MG63 (cell line): Measurements from ENCODE around the gene THRB. TPM values are rescaled to one million over a fixed set of nuclear protein-coding genes. Genes with fewer than 3 reads are reported as not detected.

Experiments
- DNase-seq: peaks from one replicate; pipeline ENCODE4 v3.0.0-alpha.2; 2020
- H3K27me3 ChIP-seq: fragments of 250-450 bp; sonication (Bioruptor Pico); 2 replicates; pipeline ENCODE4 v1.5.1; 2020; ENCODE audit warnings: mild to moderate bottlenecking, moderate library complexity
- H3K36me3 ChIP-seq: fragments of 250-450 bp; sonication (Bioruptor Pico); 2 replicates; pipeline ENCODE4 v1.5.1; 2020; ENCODE audit warnings: mild to moderate bottlenecking, moderate library complexity
- H3K4me3 ChIP-seq: fragments of 250-450 bp; sonication (Bioruptor Pico); 2 replicates; pipeline ENCODE4 v1.5.1; 2020; ENCODE audit warnings: mild to moderate bottlenecking, moderate library complexity
- H3K9me3 ChIP-seq: fragments of 250-450 bp; sonication (Bioruptor Pico); 2 replicates; pipeline ENCODE4 v1.5.1; 2020; ENCODE audit warnings: mild to moderate bottlenecking, moderate library complexity
- total RNA-seq: library from RNA; depleted of rRNA; stranded (reverse); fragments of >200 nt; shearing (Covaris generic); gene quantifications from 2 replicates; pipeline ENCODE4 v1.2.3, GENCODE V29; 2014; ENCODE audit warnings: low replicate concordance

THRB gene
- total RNA-seq, 1 experiment from 2014 or later = not detected

- Histone ChIP-seq H3K27me3 (no peaks in the 10 kb centered on the region), H3K36me3 (no peaks in the 10 kb centered on the region), H3K4me3 (no peak overlapping the region), H3K9me3 (no peaks in the 10 kb centered on the region)
- DNase-seq = no peak
Measured at GRCh38 chr3:24305795-24306467, 188.7 kb downstream of the THRB start.

GRCh38 chr3:24303057-24303754 lies 191.4 kb downstream of the THRB start:
- H3K9me3 ChIP-seq = no peaks in the 10 kb centered on the region
- H3K4me3 ChIP-seq = no peak overlapping the region
- no peaks in the 10 kb centered on the region for H3K27me3 ChIP-seq
- H3K36me3 ChIP-seq = no peaks in the 10 kb centered on the region
- DNase-seq = no peak

GRCh38 chr3:24302396-24302795 lies 192.3 kb downstream of the THRB start:
- Histone ChIP-seq H3K9me3 (no peaks in the 10 kb centered on the region), H3K4me3 (no peak overlapping the region), H3K27me3 (no peaks in the 10 kb centered on the region), H3K36me3 (no peaks in the 10 kb centered on the region)
- no peak for DNase-seq

- Histone ChIP-seq H3K4me3 (no peak overlapping the region), H3K36me3 (no peaks in the 10 kb centered on the region), H3K9me3 (no peaks in the 10 kb centered on the region), H3K27me3 (no peaks in the 10 kb centered on the region)
- no peak for DNase-seq
Measured at GRCh38 chr3:24300949-24301348, 193.7 kb downstream of the THRB start.

- H3K4me3 ChIP-seq = no peak overlapping the region
- no peaks in the 10 kb centered on the region for H3K36me3 ChIP-seq
Measured at GRCh38 chr3:24299806-24300626, 194.6 kb downstream of the THRB start.

GRCh38 chr3:24299246-24299805 lies 195.3 kb downstream of the THRB start:
- no peaks in the 10 kb centered on the region for H3K27me3 ChIP-seq
- no peak for DNase-seq
- H3K9me3 ChIP-seq = no peaks in the 10 kb centered on the region
- H3K4me3 ChIP-seq = no peak overlapping the region
- H3K36me3 ChIP-seq = no peaks in the 10 kb centered on the region

More at GRCh38 chr3:24299806-24300626, 194.6 kb downstream of the THRB start:
- no peaks in the 10 kb centered on the region for H3K27me3 ChIP-seq
- H3K9me3 ChIP-seq = no peaks in the 10 kb centered on the region
- no peak for DNase-seq

GRCh38 chr3:24296441-24297205 lies 198.0 kb downstream of the THRB start:
- DNase-seq = peak; percentile 45
- no peak overlapping the region for H3K4me3 ChIP-seq
- H3K27me3 ChIP-seq = no peaks in the 10 kb centered on the region
- H3K36me3 ChIP-seq = no peaks in the 10 kb centered on the region
- H3K9me3 ChIP-seq = no peaks in the 10 kb centered on the region

- DNase-seq = no peak
- H3K36me3 ChIP-seq = no peaks in the 10 kb centered on the region
Measured at GRCh38 chr3:24294150-24294549, 200.5 kb downstream of the THRB start.

GRCh38 chr3:24291646-24292045 lies 203.0 kb downstream of the THRB start:
- no peak for DNase-seq
- no peaks in the 10 kb centered on the region for H3K9me3 ChIP-seq

More at GRCh38 chr3:24294150-24294549, 200.5 kb downstream of the THRB start:
- no peaks in the 10 kb centered on the region for H3K9me3 ChIP-seq
- no peak overlapping the region for H3K4me3 ChIP-seq
- H3K27me3 ChIP-seq = no peaks in the 10 kb centered on the region

GRCh38 chr3:24290596-24290995 lies 204.1 kb downstream of the THRB start:
- Histone ChIP-seq H3K27me3 (no peaks in the 10 kb centered on the region), H3K4me3 (no peak overlapping the region), H3K9me3 (no peaks in the 10 kb centered on the region), H3K36me3 (no peaks in the 10 kb centered on the region)
- DNase-seq = no peak

More at GRCh38 chr3:24291646-24292045, 203.0 kb downstream of the THRB start:
- no peak overlapping the region for H3K4me3 ChIP-seq
- no peaks in the 10 kb centered on the region for H3K36me3 ChIP-seq
- H3K27me3 ChIP-seq = no peaks in the 10 kb centered on the region

- Histone ChIP-seq H3K9me3 (no peaks in the 10 kb centered on the region), H3K4me3 (no peak overlapping the region), H3K27me3 (no peaks in the 10 kb centered on the region), H3K36me3 (no peaks in the 10 kb centered on the region)
- peak; percentile 73 for DNase-seq
Measured at GRCh38 chr3:24288496-24289236, 206.0 kb downstream of the THRB start.

GRCh38 chr3:24287755-24288450 lies 206.7 kb downstream of the THRB start:
- Histone ChIP-seq H3K9me3 (no peaks in the 10 kb centered on the region), H3K27me3 (no peaks in the 10 kb centered on the region), H3K4me3 (no peak overlapping the region), H3K36me3 (no peaks in the 10 kb centered on the region)
- peak; percentile 45 for DNase-seq

- Histone ChIP-seq H3K27me3 (no peaks in the 10 kb centered on the region), H3K4me3 (no peak overlapping the region), H3K9me3 (no peaks in the 10 kb centered on the region), H3K36me3 (no peaks in the 10 kb centered on the region)
- DNase-seq = no peak
Measured at GRCh38 chr3:24286405-24286804, 208.2 kb downstream of the THRB start.

- Histone ChIP-seq H3K27me3 (no peaks in the 10 kb centered on the region), H3K36me3 (no peaks in the 10 kb centered on the region), H3K9me3 (no peaks in the 10 kb centered on the region), H3K4me3 (no peak overlapping the region)
- no peak for DNase-seq
Measured at GRCh38 chr3:24278543-24278942, 216.1 kb downstream of the THRB start.

GRCh38 chr3:24273491-24273890 lies 221.2 kb downstream of the THRB start:
- Histone ChIP-seq H3K36me3 (no peaks in the 10 kb centered on the region), H3K9me3 (no peaks in the 10 kb centered on the region), H3K27me3 (no peaks in the 10 kb centered on the region), H3K4me3 (no peak overlapping the region)
- no peak for DNase-seq
